GM04503 (cell line): ENCODE measurements around the gene USP4.
"Not testable (repeated sequence)": the region's sequence is repeated elsewhere in the genome, so short reads cannot be mapped to it uniquely, and the experiment has no call there.

Experiments
- DNase-seq: peaks from one replicate; pipeline ENCODE4 v3.0.0-alpha.2; 2012; ENCODE audit warnings: low read depth

Gene USP4, protein sequence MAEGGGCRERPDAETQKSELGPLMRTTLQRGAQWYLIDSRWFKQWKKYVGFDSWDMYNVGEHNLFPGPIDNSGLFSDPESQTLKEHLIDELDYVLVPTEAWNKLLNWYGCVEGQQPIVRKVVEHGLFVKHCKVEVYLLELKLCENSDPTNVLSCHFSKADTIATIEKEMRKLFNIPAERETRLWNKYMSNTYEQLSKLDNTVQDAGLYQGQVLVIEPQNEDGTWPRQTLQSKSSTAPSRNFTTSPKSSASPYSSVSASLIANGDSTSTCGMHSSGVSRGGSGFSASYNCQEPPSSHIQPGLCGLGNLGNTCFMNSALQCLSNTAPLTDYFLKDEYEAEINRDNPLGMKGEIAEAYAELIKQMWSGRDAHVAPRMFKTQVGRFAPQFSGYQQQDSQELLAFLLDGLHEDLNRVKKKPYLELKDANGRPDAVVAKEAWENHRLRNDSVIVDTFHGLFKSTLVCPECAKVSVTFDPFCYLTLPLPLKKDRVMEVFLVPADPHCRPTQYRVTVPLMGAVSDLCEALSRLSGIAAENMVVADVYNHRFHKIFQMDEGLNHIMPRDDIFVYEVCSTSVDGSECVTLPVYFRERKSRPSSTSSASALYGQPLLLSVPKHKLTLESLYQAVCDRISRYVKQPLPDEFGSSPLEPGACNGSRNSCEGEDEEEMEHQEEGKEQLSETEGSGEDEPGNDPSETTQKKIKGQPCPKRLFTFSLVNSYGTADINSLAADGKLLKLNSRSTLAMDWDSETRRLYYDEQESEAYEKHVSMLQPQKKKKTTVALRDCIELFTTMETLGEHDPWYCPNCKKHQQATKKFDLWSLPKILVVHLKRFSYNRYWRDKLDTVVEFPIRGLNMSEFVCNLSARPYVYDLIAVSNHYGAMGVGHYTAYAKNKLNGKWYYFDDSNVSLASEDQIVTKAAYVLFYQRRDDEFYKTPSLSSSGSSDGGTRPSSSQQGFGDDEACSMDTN

DNA sequence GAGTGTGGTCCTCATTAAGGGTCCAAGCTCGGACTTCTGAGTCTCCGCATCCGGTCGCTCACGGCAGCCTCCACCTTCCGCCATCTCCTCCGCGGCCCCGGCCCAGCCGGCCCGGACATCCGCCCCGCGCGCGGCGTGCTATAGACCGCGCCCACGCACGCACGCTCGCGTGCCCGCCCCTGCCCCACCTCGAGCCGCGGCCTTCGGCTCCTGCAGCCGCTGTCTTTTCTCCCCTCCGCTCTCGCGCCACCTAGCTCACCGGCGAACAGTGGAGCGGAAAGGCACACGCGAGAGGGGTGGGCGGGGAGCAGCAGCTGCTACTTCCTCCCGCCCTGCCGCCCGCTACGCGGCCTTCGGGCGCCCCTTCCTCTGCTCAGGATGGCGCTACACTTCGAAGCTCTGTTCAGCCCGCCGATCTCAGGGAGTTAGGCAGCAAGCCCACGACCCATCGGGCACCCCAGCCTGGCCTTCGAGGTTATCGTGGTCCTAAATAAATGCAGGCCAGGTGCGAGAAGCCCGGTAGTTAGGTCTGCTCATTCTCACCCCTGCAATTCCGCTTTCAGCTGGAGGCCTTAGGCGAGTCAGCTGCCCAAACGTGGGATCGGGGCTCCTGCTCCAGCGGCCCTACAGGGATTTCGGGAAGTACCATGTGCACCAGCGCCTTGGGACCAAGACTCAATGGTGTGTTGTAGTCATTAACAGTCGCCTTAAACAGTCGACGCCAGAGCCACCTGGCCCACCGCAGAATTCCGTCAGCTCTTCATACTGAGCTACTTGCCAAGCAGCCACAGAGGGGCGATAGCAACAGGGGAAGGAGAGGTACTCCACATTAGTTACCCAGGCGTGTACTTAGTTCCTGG is at the start of gene USP4:
TSS of gene USP4 (minus strand) at position 113 of the 860 bp plus-strand sequence. CDS start at position 84, 29 bp downstream.
- no peak for DNase-seq

- no peak for DNase-seq
These were observed 49.4 kb upstream of the USP4 start for GRCh38 chr3:49389297-49389696.

DNA sequence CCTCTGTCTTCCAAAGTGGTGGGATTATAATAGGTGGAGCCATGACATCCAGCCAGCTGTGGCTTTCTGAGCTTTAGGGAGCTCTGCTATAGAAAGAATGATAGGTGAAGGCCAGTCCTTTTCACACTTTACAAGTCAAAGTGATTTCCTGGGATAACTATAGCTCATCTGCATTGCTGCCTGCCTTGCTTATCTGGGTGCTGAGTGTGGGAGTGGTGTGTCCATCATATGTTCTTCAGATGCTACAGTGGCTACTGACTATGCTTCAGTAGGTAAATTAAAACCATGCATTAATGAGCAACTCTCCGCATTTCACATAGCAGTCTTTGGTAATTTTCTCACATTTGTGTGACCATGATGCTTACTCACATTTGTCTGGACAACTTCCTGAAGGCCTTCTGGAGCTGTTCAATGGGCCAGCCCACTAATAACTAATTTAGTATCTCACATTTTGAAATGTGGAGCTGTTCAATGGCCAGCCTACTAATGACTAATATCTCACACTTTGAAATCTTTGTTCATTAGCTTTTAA is 48.5 kb upstream of the USP4 start:
- no peak for DNase-seq

DNA sequence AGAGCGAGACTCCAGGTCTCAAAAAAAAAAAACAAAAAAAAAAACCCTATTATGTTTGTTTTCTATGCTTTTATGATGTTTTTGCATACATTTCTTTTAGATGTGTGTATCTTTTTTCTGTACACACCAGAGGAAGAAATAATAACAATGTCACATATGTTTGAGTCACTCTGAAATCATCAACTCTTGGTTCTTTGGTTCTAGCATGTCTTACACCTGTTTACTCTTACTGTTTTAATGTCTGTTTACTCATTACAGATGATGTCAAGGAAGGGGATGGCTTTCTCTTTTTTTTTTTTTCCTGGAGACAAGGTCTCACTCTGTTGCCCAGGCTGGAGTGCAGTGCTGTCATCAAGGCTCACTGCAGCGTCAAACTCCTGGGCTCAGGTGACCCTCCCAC is 47.9 kb upstream of the USP4 start:
- no peak for DNase-seq

DNA sequence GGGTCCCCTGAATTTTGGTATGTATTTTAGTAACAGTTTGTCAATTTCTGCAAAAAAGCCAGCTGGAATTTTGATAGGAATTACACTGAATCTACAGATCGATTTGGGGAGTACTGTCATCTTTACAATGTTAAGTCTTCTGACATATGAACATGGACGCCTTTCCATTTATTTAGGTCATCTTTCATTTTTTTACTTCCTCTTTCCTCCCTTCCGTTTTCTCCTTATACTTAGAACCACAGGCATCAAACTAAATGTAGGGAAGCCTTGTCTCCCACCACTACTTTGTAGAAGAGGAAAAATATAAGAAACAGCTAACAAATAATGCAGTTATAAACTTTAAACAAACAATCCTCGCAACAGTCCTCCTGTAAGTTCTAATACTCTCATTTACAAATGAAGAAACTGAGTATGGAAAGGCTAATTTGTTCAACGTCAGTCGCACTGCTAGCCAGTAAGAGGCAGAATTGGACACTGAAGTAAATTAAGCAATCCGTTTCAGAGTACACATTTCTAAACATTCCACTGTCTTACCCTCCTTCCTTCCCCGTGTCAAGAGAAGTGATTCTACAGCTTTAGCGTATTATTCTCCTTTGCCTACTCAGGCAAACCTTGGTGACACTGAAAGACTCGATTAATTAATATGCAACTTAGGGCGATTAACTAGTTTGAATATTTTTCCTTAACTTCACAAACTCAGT is 46.4 kb upstream of the USP4 start:
- DNase-seq: no peak

GRCh38 chr3:49385617-49386016 is 45.8 kb upstream of the USP4 start:
- DNase-seq: no peak

DNA sequence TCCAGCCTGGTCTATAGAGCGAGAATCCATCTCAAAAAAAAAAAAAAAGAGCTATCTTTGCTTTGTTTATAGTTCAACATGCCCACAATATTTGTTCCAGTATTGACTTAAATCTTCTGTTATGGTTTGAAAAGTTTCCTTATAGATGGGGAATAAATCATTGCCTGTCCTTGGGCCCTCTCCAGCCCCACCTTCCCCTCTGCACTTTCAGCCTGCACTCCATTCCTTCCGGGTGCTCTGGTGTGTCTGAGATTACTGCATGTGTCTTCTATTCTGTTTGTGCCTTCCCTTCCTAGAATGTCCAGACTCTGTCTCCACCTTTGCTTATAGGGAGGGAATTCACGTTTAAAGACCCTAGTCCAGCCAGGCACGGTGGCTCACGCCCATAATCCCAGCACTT is 43.5 kb upstream of the USP4 start:
- no peak for DNase-seq

- DNase-seq: peak; percentile 84
These were observed 38.5 kb upstream of the USP4 start for GRCh38 chr3:49378249-49378895.

GRCh38 chr3:49377483-49377882 is 37.6 kb upstream of the USP4 start:
- DNase-seq: no peak

- no peak for DNase-seq
These were observed 32.1 kb upstream of the USP4 start for GRCh38 chr3:49371946-49372345.

DNA sequence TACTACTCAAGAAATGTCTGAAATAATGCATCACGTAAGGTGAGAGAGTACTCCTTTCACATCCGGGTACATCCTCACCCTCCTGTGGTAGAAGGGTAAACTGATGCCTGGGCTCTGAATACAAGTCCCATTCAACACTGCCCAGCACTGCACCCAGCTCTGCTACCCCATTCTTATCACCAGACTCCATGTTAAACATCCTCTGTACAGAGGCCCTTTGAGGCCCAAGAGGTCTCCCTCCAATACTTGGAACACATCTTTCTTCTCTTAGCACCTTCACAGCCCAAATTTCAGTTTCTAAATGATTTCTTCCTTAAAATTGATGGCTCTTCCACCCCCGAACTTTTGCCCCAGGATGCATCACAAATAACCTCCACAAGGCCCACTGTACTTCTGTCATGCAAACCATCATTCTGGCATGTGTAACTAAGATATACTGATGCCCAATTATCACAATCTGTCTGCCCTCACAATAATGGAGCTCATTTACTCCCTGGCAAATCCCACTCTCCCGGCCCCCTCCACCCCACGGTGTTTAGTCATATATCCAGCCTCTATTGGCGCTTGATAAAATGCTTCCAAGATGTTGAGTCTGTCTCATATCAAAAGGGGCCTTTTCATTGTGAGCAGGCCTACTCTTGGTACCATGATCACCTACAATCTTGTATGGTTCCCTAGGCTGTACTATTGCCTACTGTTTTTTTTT is 30.9 kb upstream of the USP4 start:
- DNase-seq: no peak

DNA sequence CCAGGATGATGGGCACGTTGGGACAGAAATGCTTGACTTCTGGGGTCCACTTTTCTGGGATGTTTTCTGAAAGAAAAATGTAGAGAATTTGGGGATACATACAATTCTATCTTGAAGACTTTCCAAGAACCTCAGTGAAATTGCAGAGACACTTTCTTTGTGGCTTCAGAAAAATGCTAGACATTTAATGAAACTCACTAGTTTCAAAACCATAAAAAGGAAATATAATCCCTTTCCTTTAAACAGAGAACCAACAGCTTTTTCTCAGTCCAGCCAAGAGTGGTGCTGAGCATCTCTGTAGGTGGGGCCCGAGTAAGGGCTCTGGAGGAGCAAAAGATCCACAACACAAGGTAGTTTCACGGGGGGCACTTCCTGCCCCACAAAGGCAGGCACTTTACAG is 22.7 kb upstream of the USP4 start:
- no peak for DNase-seq

GRCh38 chr3:49359623-49360022 is 19.8 kb upstream of the USP4 start:
- no peak for DNase-seq

DNA sequence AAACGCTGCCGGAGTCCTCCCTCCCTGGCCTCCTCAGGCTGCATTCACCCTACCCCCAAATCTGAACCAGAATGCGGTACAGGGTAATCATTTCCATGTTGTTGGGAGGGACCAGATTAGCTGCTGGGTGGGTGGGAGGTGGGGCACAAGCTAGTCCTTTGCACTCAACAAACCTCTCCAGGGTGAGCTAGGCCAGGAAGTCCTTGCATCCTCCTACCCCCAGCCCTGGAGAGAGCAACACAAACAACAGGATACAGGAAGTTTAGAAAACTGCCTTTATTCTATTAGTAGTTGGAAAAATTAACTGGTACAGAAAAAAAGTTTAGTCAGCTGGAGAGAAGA is 19.0 kb upstream of the USP4 start:
- no peak for DNase-seq

GRCh38 chr3:49358217-49358883 is 18.5 kb upstream of the USP4 start, which contains the start of gene GPX1:
TSS of gene GPX1 (minus strand) at chr3:49358353. CDS start at chr3:49358278, 75 bp downstream.
- DNase-seq: peak; percentile 82

DNA sequence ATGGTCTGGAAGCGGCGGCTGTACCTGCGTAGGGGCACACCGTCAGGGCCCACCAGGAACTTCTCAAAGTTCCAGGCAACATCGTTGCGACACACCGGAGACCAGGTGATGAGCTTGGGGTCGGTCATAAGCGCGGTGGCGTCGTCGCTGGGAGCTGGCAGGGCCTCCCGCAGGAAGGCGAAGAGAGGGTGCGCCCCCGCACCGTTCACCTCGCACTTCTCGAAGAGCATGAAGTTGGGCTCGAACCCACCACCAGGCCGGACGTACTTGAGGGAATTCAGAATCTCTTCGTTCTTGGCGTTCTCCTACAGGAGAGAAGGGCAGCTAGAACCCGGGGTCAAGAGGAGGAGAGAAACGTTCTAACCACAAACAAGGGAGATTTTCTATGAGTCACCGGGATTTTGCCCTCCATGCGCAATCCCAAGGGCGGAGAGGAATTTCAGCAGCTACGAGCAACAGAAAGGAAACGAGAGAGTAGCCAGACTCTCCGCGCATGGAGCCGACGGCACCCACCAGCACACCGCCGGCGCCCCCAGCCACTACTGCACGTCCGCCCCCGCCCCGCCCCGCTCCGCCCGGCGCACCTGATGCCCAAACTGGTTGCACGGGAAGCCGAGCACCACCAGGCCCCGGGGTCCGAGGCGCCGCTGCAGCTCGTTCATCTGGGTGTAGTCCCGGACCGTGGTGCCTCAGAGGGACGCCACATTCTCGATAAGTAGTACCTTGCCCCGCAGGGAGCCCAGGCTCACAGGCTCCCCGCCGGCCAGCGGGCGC is 17.8 kb upstream of the USP4 start:
- peak; percentile 78 for DNase-seq

DNA sequence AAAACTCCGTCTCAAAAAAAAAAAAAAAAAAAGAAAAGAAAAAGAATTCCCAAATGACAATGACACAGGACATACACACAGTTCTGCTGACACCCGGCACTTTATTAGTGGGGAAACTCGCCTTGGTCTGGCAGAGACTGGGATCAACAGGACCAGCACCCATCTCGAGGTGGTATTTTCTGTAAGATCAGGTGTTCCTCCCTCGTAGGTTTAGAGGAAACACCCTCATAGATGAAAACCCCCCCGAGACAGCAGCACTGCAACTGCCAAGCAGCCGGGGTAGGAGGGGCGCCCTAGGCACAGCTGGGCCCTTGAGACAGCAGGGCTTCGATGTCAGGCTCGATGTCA is 17.2 kb upstream of the USP4 start:
- not testable (repeated sequence) for DNase-seq

DNA sequence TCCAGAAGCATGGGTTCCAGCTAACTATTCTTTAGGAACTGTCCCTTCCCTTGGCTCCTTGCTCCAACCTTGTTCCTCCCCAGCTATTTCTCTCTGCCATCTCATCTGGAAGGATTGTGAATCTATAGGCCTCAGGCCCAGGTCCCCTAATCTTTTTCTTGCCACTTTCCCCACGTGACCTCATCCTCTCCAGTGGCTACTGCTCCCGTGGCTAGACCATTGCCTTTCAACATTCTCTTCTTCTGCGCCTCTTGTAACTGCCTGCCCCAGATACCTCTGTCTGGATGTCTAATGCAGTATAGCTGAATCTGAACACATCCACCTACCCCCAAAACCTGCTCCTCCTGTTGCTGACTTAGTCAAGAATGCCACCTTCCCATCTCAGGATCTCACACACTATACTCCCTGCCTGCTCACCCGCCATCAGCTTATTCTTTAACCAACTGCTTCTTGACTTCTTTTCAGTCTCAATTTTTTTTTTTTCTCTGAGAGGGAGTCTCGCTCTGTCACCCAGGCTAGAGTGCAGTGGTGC is 13.1 kb upstream of the USP4 start:
- no peak for DNase-seq
